ENCODE measurements around the gene KIN. TPM values are rescaled to one million over a fixed set of nuclear protein-coding genes. Genes with fewer than 3 reads are reported as not detected.

Gene KIN
- total RNA-seq, 1 donor, result 5.8 TPM

DNA sequence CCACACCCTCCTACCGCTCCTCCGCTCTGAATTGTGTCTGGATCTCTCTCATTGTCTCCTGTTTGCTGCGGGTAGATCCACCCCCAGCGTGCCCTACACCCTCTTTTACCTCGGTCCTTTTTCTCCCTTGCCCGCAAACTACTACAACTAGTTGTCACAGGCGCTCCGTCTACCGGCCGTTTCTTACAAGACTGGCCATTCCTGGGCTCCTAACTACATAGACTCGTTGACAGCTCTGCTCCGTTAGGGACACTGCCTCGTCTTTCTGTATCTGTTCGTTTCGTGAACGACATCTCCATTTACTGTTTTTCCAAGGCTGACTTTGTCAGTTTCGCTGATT, 31.3 kb upstream of the KIN start:
- Histone ChIP-seq H3K4me3 (ENCODE audit: insufficient read depth, low read length) (peak overlapping the region; percentile 99), H3K27me3 (ENCODE audit: insufficient read depth, low read length) (peaks cover 4% of the 10 kb centered on the region), H2AFZ (ENCODE audit: low read length) (peak overlapping the region; percentile 99), H4K20me1 (ENCODE audit: insufficient read depth, low read length) (no peaks in the 10 kb centered on the region), H3K27ac (ENCODE audit: low read depth, low read length) (peak overlapping the region; percentile 48), H3K36me3 (ENCODE audit: insufficient read depth, low read length) (peaks cover 9% of the 10 kb centered on the region), H3K9me3 (ENCODE audit: low read depth, low read length) (no peaks in the 10 kb centered on the region), H3K4me1 (ENCODE audit: insufficient read depth, low read length) (peaks cover 7% of the 10 kb centered on the region), H3K4me2 (ENCODE audit: insufficient read depth, low read length) (peak overlapping the region; percentile 94), H3K79me2 (ENCODE audit: insufficient read depth, low read length) (peaks cover 31% of the 10 kb centered on the region)
- TF ChIP-seq, protein P1, sequence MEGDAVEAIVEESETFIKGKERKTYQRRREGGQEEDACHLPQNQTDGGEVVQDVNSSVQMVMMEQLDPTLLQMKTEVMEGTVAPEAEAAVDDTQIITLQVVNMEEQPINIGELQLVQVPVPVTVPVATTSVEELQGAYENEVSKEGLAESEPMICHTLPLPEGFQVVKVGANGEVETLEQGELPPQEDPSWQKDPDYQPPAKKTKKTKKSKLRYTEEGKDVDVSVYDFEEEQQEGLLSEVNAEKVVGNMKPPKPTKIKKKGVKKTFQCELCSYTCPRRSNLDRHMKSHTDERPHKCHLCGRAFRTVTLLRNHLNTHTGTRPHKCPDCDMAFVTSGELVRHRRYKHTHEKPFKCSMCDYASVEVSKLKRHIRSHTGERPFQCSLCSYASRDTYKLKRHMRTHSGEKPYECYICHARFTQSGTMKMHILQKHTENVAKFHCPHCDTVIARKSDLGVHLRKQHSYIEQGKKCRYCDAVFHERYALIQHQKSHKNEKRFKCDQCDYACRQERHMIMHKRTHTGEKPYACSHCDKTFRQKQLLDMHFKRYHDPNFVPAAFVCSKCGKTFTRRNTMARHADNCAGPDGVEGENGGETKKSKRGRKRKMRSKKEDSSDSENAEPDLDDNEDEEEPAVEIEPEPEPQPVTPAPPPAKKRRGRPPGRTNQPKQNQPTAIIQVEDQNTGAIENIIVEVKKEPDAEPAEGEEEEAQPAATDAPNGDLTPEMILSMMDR (IDR thresholded peaks at IDR 0.05; ENCODE audit: extremely low read depth, low read depth, low read length), result peak; percentile 37
- peak; percentile 72 for DNase-seq (ENCODE audit: insufficient read length, low spot score, missing footprints)

DNA sequence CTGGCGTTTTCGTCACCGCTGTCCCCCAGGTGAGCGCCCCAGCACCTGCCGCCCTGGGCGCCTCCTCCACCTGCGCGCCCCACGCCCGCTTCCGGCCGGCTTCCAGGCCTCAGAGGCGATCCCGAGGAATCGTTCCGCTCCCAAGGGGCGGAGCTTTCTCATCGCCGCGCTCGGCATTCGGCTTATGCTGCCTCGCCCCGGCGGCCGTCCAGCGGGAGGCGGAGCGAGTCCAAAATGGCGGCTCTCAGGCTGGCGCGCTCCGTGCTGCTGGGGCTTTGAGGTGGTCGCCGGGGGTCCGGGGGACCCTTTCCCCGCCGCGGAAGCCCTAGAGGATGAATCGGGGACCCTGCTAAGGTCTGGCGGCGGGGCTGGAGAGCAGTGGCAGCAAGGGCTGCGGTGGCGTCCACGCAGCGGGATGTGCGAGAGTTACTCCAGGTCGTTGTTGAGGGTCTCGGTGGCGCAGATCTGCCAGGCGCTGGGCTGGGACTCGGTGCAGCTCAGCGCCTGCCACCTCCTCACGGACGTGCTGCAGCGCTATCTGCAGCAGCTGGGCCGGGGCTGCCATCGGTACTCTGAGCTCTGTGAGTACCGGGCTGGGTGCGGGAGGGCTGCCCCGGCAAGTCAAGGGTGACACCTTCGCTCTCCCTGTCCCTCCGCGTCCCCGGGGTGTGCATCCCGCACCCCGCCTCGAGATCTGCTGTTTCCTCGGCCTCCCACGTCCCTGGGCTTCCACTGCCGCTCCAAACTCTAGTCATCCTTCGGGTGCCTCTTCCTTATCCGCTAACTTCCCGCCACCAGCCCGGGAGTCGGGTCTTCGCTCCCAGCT, 30.7 kb upstream of the KIN start, which contains the start of gene TAF3:
TAF3 (plus strand) TSS at position 211 of the 826 bp plus-strand sequence; CDS start at position 416, 205 bp downstream.
- peak within 1 kb of the TSS; percentile 99 for H2AFZ ChIP-seq (ENCODE audit: low read length)
- H3K4me1 ChIP-seq (ENCODE audit: insufficient read depth, low read length), result peaks cover 7% of the 10 kb centered on the region
- H3K4me2 ChIP-seq (ENCODE audit: insufficient read depth, low read length), result peak within 1 kb of the TSS; percentile 94
- H3K79me2 ChIP-seq (ENCODE audit: insufficient read depth, low read length), result peaks cover 31% of the 10 kb centered on the region
- H3K27ac ChIP-seq (ENCODE audit: low read depth, low read length), result peak within 1 kb of the TSS; percentile 48
- peaks cover 9% of the 10 kb centered on the region for H3K36me3 ChIP-seq (ENCODE audit: insufficient read depth, low read length)
- peak; percentile 94 for DNase-seq (ENCODE audit: insufficient read length, low spot score, missing footprints)
- H3K9me3 ChIP-seq (ENCODE audit: low read depth, low read length), result no peaks in the 10 kb centered on the region
- TF ChIP-seq, protein P1 (IDR thresholded peaks at IDR 0.05; ENCODE audit: extremely low read depth, low read depth, low read length), result no peak
- peak within 1 kb of the TSS; percentile 99 for H3K4me3 ChIP-seq (ENCODE audit: insufficient read depth, low read length)
- H4K20me1 ChIP-seq (ENCODE audit: insufficient read depth, low read length), result no peaks in the 10 kb centered on the region
- H3K27me3 ChIP-seq (ENCODE audit: insufficient read depth, low read length), result peaks cover 7% of the 10 kb centered on the region

DNA sequence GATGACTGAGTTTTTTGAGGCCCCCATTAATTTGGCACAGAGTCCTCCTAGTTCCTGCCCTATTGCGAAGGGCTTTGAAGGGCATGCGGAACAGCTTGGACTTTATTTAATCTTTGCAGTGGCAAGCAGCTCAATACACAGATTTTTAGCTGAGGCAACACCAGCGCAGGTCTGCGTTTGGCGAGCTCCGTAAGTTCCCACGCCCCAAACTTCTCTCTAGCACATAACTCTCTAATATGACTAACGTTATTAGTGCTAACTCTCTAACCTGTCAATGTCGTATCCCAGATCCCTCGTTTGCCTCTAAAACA, 30.1 kb upstream of the KIN start:
- Histone ChIP-seq H3K4me3 (ENCODE audit: insufficient read depth, low read length) (peak overlapping the region; percentile 99), H3K4me2 (ENCODE audit: insufficient read depth, low read length) (peak overlapping the region; percentile 94), H3K27ac (ENCODE audit: low read depth, low read length) (no peak overlapping the region), H3K79me2 (ENCODE audit: insufficient read depth, low read length) (peaks cover 31% of the 10 kb centered on the region), H4K20me1 (ENCODE audit: insufficient read depth, low read length) (no peaks in the 10 kb centered on the region), H2AFZ (ENCODE audit: low read length) (peak overlapping the region; percentile 99), H3K4me1 (ENCODE audit: insufficient read depth, low read length) (peaks cover 7% of the 10 kb centered on the region), H3K9me3 (ENCODE audit: low read depth, low read length) (no peaks in the 10 kb centered on the region), H3K36me3 (ENCODE audit: insufficient read depth, low read length) (peaks cover 9% of the 10 kb centered on the region), H3K27me3 (ENCODE audit: insufficient read depth, low read length) (peaks cover 7% of the 10 kb centered on the region)
- no peak for DNase-seq (ENCODE audit: insufficient read length, low spot score, missing footprints)
- TF ChIP-seq, protein P1 (IDR thresholded peaks at IDR 0.05; ENCODE audit: extremely low read depth, low read depth, low read length), result no peak

DNA sequence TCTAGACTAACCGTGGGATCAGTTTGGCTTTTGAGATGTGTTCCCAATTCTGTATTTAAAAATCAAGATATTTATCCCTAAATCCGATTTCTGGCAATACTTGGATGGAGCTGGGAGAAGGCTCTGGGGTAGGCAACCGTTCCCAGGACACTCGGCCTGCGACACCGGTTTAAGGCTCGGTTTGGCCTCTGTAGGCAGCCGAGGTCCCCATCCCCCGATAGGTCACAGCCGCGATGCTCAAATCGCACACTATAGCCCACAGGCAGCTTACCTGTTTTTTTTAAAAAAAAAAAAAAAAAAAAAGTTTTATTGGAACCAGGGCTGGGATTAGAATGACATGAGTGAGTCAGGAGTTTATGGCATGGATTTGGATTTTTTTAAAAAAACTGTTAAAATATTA, 29.8 kb upstream of the KIN start:
- peaks cover 7% of the 10 kb centered on the region for H3K4me1 ChIP-seq (ENCODE audit: insufficient read depth, low read length)
- H3K9me3 ChIP-seq (ENCODE audit: low read depth, low read length), result no peaks in the 10 kb centered on the region
- H3K4me2 ChIP-seq (ENCODE audit: insufficient read depth, low read length), result peak overlapping the region; percentile 94
- H3K36me3 ChIP-seq (ENCODE audit: insufficient read depth, low read length), result peaks cover 9% of the 10 kb centered on the region
- H3K27me3 ChIP-seq (ENCODE audit: insufficient read depth, low read length), result peaks cover 7% of the 10 kb centered on the region
- H3K4me3 ChIP-seq (ENCODE audit: insufficient read depth, low read length), result peak overlapping the region; percentile 99
- H3K27ac ChIP-seq (ENCODE audit: low read depth, low read length), result no peak overlapping the region
- TF ChIP-seq, protein P1 (IDR thresholded peaks at IDR 0.05; ENCODE audit: extremely low read depth, low read depth, low read length), result no peak
- no peaks in the 10 kb centered on the region for H4K20me1 ChIP-seq (ENCODE audit: insufficient read depth, low read length)
- no peak for DNase-seq (ENCODE audit: insufficient read length, low spot score, missing footprints)
- peak overlapping the region; percentile 99 for H2AFZ ChIP-seq (ENCODE audit: low read length)
- peaks cover 31% of the 10 kb centered on the region for H3K79me2 ChIP-seq (ENCODE audit: insufficient read depth, low read length)

All from osteoblast (primary cell).